Dendritic cell treated with granulocyte-macrophage colony-stimulating factor and Interleukin-4, amounts not matched to agents 40 ng/mL and 50 ng/mL, for 4 days (primary cell): Measurements from ENCODE around the gene BNIPL.

Experiments used
- H3K27ac Mint-ChIP-seq: one replicate; pipeline ENCODE4 v1.8.0; 2022; ENCODE audit warnings: mild to moderate bottlenecking, mixed read lengths
- H3K27me3 Mint-ChIP-seq: one replicate; pipeline ENCODE4 v1.8.0; 2022; ENCODE audit warnings: mild to moderate bottlenecking, mixed read lengths
- H3K36me3 Mint-ChIP-seq: one replicate; pipeline ENCODE4 v1.8.0; 2022; ENCODE audit warnings: low read depth, mixed read lengths
- H3K4me1 Mint-ChIP-seq: one replicate; pipeline ENCODE4 v1.8.0; 2022; ENCODE audit warnings: low read depth, mixed read lengths
- H3K4me3 Mint-ChIP-seq: one replicate; pipeline ENCODE4 v1.8.0; 2022; ENCODE audit warnings: mild to moderate bottlenecking, moderate library complexity, mixed read lengths
- H3K9me3 Mint-ChIP-seq: one replicate; pipeline ENCODE4 v1.8.0; 2022; ENCODE audit warnings: mixed read lengths
- intact Hi-C: fragments of 100-400 bp; cut with micrococcal nuclease; formaldehyde crosslinking; loops from one replicate; pipeline ENCODE4 v1.15.0; 2022

Gene BNIPL

GRCh38 chr1:151036356-151036755 lies at the start of gene BNIPL:
BNIPL (plus strand) TSS chr1:151036586; CDS start chr1:151036726, 140 bp downstream.
- Mint-ChIP-seq H3K27ac (peak within 1 kb of the TSS; percentile 4), H3K27me3 (no peaks in the 10 kb centered on the region), H3K36me3 (peaks cover 25% of the 10 kb centered on the region), H3K9me3 (no peaks in the 10 kb centered on the region), H3K4me1 (peaks cover 16% of the 10 kb centered on the region), H3K4me3 (no peak within 1 kb of the TSS)
- intact Hi-C loops: no loop called here

GRCh38 chr1:150987924-150988323 lies 48.5 kb upstream of the BNIPL start:
- H3K27ac Mint-ChIP-seq: no peak overlapping the region
- H3K4me1 Mint-ChIP-seq: no peaks in the 10 kb centered on the region
- no peaks in the 10 kb centered on the region for H3K9me3 Mint-ChIP-seq
- no peak overlapping the region for H3K4me3 Mint-ChIP-seq
- intact Hi-C loops: no loop called here
- H3K36me3 Mint-ChIP-seq: peaks cover 8% of the 10 kb centered on the region
- no peaks in the 10 kb centered on the region for H3K27me3 Mint-ChIP-seq

- Mint-ChIP-seq H3K4me1 (no peaks in the 10 kb centered on the region), H3K4me3 (no peak overlapping the region), H3K27ac (no peak overlapping the region), H3K9me3 (no peaks in the 10 kb centered on the region), H3K27me3 (no peaks in the 10 kb centered on the region), H3K36me3 (peaks cover 30% of the 10 kb centered on the region)
- intact Hi-C loops: loop anchor here (10.0 kb wide), 1 partner anchor 158 kb away; no protein-coding TSS in a partner anchor
These were observed 43.8 kb upstream of the BNIPL start for GRCh38 chr1:150992626-150993025.

- H3K27me3 Mint-ChIP-seq: no peaks in the 10 kb centered on the region
- intact Hi-C loops: loop anchor here (10.0 kb wide), 1 partner anchor 159 kb away; no protein-coding TSS in a partner anchor
- no peak overlapping the region for H3K27ac Mint-ChIP-seq
- H3K4me3 Mint-ChIP-seq: no peak overlapping the region
- H3K4me1 Mint-ChIP-seq: peaks cover 4% of the 10 kb centered on the region
- no peaks in the 10 kb centered on the region for H3K9me3 Mint-ChIP-seq
- H3K36me3 Mint-ChIP-seq: peaks cover 45% of the 10 kb centered on the region
These were observed 42.1 kb upstream of the BNIPL start for GRCh38 chr1:150994248-150994647.

- H3K27me3 Mint-ChIP-seq: no peaks in the 10 kb centered on the region
- H3K27ac Mint-ChIP-seq: no peak overlapping the region
- intact Hi-C loops: loop anchor here (10.0 kb wide), 1 partner anchor 161 kb away; no protein-coding TSS in a partner anchor
- peaks cover 14% of the 10 kb centered on the region for H3K4me1 Mint-ChIP-seq
- H3K4me3 Mint-ChIP-seq: no peak overlapping the region
- no peaks in the 10 kb centered on the region for H3K9me3 Mint-ChIP-seq
- peaks cover 52% of the 10 kb centered on the region for H3K36me3 Mint-ChIP-seq
These were observed 40.9 kb upstream of the BNIPL start for GRCh38 chr1:150995460-150995859.

GRCh38 chr1:150995896-150996295 lies 40.5 kb upstream of the BNIPL start:
- Mint-ChIP-seq H3K4me3 (no peak overlapping the region), H3K27ac (no peak overlapping the region), H3K4me1 (peaks cover 19% of the 10 kb centered on the region), H3K36me3 (peaks cover 56% of the 10 kb centered on the region), H3K27me3 (no peaks in the 10 kb centered on the region), H3K9me3 (no peaks in the 10 kb centered on the region)
- intact Hi-C loops: loop anchor here (10.0 kb wide), 1 partner anchor 161 kb away; no protein-coding TSS in a partner anchor

- peaks cover 33% of the 10 kb centered on the region for H3K4me1 Mint-ChIP-seq
- intact Hi-C loops: loop anchor here (10.0 kb wide), 1 partner anchor 162 kb away; no protein-coding TSS in a partner anchor
- no peak overlapping the region for H3K27ac Mint-ChIP-seq
- H3K27me3 Mint-ChIP-seq: no peaks in the 10 kb centered on the region
- H3K36me3 Mint-ChIP-seq: peaks cover 56% of the 10 kb centered on the region
- H3K4me3 Mint-ChIP-seq: no peak overlapping the region
- no peaks in the 10 kb centered on the region for H3K9me3 Mint-ChIP-seq
These were observed 39.1 kb upstream of the BNIPL start for GRCh38 chr1:150997126-150997872.

GRCh38 chr1:150997949-150998348 lies 38.4 kb upstream of the BNIPL start:
- intact Hi-C loops: loop anchor here (10.0 kb wide), 1 partner anchor 163 kb away; no protein-coding TSS in a partner anchor
- H3K4me1 Mint-ChIP-seq: peaks cover 39% of the 10 kb centered on the region
- H3K4me3 Mint-ChIP-seq: no peak overlapping the region
- peaks cover 56% of the 10 kb centered on the region for H3K36me3 Mint-ChIP-seq
- H3K27me3 Mint-ChIP-seq: no peaks in the 10 kb centered on the region
- no peaks in the 10 kb centered on the region for H3K9me3 Mint-ChIP-seq
- no peak overlapping the region for H3K27ac Mint-ChIP-seq

GRCh38 chr1:150999051-150999674 lies 37.2 kb upstream of the BNIPL start:
- peaks cover 56% of the 10 kb centered on the region for H3K36me3 Mint-ChIP-seq
- H3K4me1 Mint-ChIP-seq: peaks cover 44% of the 10 kb centered on the region
- no peaks in the 10 kb centered on the region for H3K27me3 Mint-ChIP-seq
- no peaks in the 10 kb centered on the region for H3K9me3 Mint-ChIP-seq
- H3K4me3 Mint-ChIP-seq: no peak overlapping the region
- intact Hi-C loops: loop anchor here (10.0 kb wide), 1 partner anchor 164 kb away; no protein-coding TSS in a partner anchor
- no peak overlapping the region for H3K27ac Mint-ChIP-seq

- no peak overlapping the region for H3K4me3 Mint-ChIP-seq
- no peaks in the 10 kb centered on the region for H3K9me3 Mint-ChIP-seq
- intact Hi-C loops: loop anchor here (10.0 kb wide), 1 partner anchor 165 kb away; no protein-coding TSS in a partner anchor
- H3K36me3 Mint-ChIP-seq: peaks cover 48% of the 10 kb centered on the region
- no peaks in the 10 kb centered on the region for H3K27me3 Mint-ChIP-seq
- H3K4me1 Mint-ChIP-seq: peaks cover 52% of the 10 kb centered on the region
- no peak overlapping the region for H3K27ac Mint-ChIP-seq
These were observed 36.5 kb upstream of the BNIPL start for GRCh38 chr1:150999926-151000325.

- H3K27ac Mint-ChIP-seq: no peak overlapping the region
These were observed 36.0 kb upstream of the BNIPL start for GRCh38 chr1:151000408-151000807.

GRCh38 chr1:151001602-151002001 lies 34.8 kb upstream of the BNIPL start:
- Mint-ChIP-seq H3K4me1 (peaks cover 68% of the 10 kb centered on the region), H3K36me3 (peaks cover 44% of the 10 kb centered on the region), H3K9me3 (no peaks in the 10 kb centered on the region), H3K27ac (peak overlapping the region; percentile 62), H3K27me3 (no peaks in the 10 kb centered on the region), H3K4me3 (no peak overlapping the region)
- intact Hi-C loops: no loop called here

More at GRCh38 chr1:151000408-151000807, 36.0 kb upstream of the BNIPL start:
- Mint-ChIP-seq H3K4me1 (peaks cover 56% of the 10 kb centered on the region), H3K4me3 (no peak overlapping the region), H3K36me3 (peaks cover 43% of the 10 kb centered on the region), H3K9me3 (no peaks in the 10 kb centered on the region), H3K27me3 (no peaks in the 10 kb centered on the region)
- intact Hi-C loops: no loop called here

- intact Hi-C loops: no loop called here
- H3K27me3 Mint-ChIP-seq: no peaks in the 10 kb centered on the region
- no peaks in the 10 kb centered on the region for H3K9me3 Mint-ChIP-seq
- H3K27ac Mint-ChIP-seq: peak overlapping the region; percentile 62
- no peak overlapping the region for H3K4me3 Mint-ChIP-seq
- peaks cover 42% of the 10 kb centered on the region for H3K36me3 Mint-ChIP-seq
- H3K4me1 Mint-ChIP-seq: peaks cover 73% of the 10 kb centered on the region
These were observed 34.3 kb upstream of the BNIPL start for GRCh38 chr1:151002051-151002450.

- H3K4me1 Mint-ChIP-seq: peaks cover 78% of the 10 kb centered on the region
- H3K36me3 Mint-ChIP-seq: peaks cover 36% of the 10 kb centered on the region
- no peak overlapping the region for H3K4me3 Mint-ChIP-seq
- peak overlapping the region; percentile 62 for H3K27ac Mint-ChIP-seq
- intact Hi-C loops: no loop called here
- H3K27me3 Mint-ChIP-seq: no peaks in the 10 kb centered on the region
- H3K9me3 Mint-ChIP-seq: no peaks in the 10 kb centered on the region
These were observed 33.8 kb upstream of the BNIPL start for GRCh38 chr1:151002611-151003010.
